GM19240 (cell line): Measurements from ENCODE around the gene ADSS1.

ENCODE experiments used
- DNase-seq: peaks from one replicate; pipeline ENCODE4 v3.0.0; 2011; ENCODE audit warnings: low spot score; ENCODE audit not compliant: insufficient read length

ADSS1 gene

DNA sequence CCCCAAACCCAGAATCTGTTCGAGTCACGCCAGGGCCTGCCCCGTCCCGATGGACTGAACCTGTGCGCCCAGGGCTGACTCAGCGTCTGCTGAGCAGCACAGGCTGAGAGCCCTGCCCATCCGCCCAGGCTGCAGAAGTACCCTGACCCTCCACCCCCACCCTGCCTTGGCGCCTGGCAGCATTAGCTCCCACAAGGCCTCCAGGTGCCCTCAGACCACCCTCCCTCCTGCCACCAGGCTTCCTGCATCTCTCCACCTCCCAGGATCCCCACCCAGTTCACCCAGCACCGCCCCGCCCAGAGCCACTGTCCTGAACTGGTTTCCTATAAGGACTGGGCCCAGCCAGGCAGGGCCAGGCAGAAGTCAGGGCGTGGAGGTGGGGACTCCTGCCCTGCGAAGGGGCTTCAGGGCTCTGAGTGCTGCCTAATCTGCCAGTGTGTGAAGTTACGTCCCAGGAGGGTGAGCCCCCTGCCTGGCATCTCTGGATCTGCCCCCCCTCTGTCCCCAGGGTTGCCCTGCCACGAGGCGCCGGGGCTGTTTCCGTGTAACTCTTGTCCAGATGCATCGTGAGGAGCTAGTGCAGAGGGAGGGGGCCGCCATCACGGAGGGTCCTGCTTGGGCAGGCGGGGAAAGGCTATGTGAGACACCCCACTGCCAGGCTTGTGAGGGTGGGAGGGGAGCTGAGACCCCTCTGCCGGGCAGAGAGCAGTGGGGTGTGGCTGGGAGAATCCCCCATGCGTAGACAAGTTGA, 9.1 kb downstream of the ADSS1 start:
- no peak for DNase-seq

DNA sequence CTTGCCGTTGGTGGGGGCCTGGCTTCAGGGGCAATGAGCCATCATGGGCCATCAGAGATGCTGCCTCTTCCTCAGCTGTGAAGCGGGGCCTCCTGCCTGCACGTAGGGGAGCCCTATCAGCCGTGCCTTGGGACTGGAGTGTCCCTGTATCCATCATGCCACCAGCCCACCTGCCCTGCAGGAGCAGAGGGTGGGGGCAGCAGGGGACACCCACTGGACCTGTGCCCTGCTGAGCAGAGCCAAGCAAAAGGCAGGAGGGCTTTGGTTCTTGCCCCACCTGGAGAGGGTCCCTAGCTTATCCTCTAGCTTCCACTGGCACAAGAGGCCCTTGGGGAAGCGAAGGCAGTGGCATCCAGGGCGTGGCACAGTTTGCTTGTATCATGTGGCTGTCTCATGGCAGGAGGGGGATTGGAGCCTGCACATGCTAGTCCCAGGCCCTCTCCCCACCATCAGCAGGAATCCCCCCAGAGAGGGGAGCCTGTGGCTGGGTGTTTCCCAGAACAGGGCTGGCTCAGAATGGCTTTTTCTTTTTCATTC, 10.1 kb downstream of the ADSS1 start:
- DNase-seq: no peak

DNA sequence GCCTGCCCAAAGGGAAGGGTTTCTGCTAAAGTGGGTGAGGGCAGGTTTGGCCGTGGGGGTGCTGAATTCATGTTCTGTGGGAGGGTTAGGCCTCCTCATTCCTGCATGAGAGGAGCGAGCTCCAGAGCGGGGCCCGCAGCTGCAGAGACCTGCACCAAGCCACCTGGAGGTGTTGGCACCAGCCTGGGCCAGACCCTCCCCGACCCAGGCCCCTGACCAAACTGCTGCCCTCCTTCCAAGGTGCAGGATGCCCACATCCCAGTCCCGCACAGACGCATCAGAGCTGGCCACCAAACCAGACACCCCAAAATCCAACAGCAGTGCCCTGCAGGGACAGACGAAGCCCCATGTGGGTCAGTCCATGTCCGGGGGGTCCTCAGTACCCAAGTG, 10.6 kb downstream of the ADSS1 start:
- no peak for DNase-seq

DNA sequence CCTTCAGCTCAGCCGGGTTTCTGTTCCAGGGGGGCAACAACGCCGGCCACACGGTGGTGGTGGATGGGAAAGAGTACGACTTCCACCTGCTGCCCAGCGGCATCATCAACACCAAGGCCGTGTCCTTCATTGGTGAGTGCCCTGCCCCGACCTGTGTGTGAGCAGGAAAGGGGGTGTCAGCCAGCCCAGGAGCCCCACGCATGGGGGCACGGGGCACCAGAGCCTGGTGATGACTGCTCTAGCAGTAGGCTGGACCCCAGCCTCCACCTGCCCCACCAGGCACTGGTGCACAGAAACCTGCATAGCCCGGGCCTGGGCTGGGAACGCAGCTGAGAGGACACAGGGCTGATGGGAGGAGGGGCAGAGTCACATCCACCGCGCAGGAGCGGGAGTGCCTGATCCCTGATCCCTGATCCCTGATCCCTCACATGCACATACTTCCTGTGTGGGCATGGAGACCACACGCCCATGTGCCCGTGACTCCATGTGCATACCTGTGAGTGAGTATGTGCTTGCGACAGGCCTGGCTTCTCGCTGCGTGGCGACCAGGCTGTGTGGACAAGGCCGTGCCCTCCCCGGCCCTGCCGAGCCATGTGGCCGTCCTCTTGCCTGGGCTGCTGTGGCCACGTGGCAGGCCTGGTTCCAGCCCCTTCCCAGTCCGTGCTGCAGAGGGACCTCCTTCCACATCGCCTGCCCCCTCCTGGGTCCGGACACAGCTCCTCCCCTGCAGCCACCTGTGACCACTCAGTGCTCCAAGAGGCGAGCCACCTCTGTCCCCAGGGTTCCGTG, 11.2 kb downstream of the ADSS1 start:
- DNase-seq: no peak

DNA sequence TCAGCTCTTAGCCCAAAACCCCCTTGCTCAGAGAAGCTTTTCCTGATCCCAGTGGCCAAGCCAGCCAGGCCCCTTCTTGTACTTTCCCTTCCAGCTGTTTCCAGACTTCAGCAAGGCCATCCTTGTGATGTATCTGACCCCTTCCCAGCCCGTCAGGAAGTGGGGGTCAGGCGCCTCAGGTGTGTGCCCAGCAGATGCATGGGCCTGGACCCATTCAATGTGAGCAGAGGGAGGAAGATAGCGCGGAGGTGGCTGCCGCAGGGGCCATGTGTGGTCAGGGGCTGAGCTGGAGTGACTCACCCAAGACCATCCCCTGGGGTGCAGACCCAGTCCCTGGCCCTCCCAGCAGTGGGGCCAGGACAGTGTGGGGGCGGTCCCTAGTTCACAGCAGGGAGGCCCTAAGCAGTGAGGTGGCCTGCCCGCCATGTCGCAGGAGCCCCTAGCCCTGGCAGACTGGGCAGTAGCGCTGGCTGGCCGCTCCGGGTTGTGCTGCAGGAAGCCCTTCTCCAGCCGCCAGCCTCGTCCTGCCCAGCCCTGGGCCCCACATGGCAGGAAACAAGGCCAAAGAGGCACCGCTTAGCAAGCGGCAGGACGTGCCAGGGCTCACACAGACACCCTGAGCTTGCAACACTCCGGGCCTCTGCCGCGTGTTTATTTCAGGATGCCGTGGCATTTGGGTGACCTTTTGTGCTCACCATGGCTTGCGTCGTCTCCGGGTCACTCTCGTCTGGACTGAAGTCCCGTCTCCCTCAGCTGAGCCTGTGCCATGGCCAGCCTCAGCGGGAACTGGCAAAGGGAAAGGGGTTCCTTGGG, 12.0 kb downstream of the ADSS1 start:
- no peak for DNase-seq

DNA sequence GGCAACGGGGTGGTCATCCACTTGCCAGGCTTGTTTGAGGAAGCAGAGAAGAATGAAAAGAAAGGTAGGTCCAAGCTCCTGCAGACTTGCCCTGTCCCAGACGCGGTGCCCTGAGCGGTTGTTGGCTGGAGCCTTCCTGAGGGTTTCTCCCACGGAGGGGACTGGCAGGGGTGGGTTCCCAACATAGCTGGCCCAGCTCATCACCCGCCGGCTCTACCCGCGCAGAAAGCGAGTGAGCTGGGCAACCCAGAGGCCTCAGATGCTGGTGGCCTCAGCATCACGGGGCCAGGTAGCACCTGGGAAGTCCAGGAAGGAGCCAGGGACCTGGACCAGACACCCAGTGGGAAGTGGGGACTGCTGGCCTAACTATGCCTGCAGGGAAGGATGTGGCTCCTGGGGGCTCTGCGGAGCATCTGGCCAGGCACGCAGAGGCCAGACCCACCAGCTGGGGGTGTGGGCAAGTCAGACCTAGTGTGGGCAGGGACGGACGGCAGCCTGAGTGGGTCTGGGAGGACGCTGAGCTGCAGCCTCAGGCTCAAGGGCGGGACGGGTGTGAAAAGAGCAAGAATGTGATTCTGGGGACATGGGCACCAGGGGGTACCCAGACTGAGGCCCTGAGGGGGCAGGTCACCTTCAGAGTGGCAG, 14.5 kb downstream of the ADSS1 start:
- no peak for DNase-seq

DNA sequence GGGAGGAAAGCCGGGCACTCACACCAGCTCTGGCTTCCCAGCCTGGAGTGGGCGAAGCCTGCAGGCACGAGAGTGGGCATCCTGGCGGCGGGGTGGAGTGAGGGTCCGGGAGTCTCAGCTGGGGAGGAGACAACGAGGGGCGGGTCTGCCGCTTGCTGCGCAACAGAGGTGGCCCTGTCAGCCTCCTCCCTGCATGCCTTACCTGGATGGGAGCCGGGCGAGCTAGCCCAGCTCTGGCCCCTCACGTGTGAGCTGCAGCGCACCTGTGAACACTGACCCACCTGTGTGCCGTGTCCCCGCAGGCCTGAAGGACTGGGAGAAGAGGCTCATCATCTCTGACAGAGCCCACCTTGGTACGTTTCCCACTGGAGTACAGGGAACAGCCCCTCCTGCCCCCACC, 15.0 kb downstream of the ADSS1 start:
- DNase-seq: no peak

DNA sequence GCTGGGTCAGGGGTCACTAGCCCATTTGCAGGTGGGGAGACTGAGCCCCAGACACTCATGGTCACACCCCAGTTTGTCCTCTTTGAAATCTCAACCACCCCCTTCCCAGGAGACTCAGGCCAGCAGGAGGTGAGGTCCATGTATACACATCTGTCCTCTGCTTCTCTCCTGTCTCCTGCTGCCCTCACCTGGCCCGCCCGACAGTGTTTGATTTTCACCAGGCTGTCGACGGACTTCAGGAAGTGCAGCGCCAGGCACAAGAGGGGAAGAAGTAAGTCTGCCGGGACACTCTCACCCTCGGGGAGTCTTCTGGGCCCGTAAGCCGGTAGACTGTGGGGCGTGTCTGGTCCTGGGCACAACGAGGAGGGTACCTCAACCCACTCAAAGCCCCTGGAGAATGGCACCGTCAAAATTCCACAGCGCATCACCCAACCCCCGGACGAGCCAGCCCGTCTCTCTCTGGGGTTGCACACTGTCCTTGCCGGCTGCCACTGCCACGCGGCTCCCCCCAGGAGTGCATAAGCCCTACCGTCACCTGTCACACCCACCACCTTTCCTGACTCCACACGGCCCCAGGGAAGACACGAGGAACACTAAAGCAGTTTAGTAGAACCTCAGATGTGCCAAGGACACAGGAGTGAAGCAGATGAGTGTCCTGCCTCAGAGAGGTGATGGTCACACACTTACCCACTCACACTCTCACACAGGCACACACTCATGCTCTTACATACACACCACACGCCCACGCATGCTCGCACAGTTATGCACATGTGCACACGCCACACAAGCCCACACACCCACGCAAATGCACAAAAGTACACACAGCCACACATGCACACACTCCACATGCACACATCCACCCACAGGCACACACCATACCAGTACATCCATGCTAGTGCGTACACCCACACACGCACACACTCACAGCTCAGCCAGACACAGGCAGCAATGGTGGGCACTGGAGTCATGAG, 15.8 kb downstream of the ADSS1 start:
- no peak for DNase-seq

DNA sequence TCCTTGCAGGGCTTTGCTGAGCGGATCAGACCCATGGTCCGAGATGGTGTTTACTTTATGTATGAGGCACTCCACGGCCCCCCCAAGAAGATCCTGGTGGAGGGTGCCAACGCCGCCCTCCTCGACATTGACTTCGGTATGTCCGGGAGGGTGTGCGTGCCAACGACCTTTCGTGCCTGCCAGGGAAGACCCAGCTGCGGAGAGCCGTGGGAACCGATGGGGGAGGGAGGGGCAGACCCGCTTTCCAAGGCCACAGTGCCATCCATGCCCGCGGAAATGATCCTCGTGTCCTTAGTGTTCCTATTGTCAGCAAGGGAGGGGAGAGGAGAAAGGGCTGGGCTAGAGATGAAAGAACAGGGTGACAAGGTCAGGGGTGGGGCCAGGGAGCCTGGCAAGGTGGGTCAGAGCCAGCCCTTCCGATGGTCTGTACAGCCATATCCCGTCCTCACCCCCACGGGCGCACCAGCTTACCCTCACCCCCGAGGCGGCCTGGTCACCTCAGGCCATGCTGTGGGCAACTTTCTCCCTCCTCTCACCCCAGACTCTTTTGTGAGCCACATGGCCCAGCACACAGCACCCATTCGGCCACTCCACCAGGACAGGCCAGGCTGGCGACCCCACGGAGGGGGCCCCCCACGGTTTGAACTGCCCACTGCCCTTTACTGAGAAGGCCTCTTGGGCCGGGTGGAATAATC, 17.2 kb downstream of the ADSS1 start:
- no peak for DNase-seq

DNA sequence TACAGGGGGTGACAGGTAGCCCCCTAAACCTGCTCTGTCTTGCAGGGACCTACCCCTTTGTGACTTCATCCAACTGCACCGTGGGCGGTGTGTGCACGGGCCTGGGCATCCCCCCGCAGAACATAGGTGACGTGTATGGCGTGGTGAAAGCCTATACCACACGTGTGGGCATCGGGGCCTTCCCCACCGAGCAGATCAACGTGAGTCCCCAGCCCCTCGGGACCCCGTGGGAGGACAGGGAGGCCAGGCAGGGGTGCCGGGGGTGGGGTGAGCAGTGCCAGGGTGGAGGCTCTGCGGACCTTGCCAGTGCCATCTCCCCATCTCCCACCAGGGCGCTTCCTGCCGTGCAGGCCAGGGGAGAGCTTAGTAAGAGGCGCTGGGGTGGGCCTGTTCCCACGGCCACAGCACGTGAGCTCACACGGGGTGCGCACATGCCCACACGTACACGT, 17.8 kb downstream of the ADSS1 start:
- DNase-seq: no peak

DNA sequence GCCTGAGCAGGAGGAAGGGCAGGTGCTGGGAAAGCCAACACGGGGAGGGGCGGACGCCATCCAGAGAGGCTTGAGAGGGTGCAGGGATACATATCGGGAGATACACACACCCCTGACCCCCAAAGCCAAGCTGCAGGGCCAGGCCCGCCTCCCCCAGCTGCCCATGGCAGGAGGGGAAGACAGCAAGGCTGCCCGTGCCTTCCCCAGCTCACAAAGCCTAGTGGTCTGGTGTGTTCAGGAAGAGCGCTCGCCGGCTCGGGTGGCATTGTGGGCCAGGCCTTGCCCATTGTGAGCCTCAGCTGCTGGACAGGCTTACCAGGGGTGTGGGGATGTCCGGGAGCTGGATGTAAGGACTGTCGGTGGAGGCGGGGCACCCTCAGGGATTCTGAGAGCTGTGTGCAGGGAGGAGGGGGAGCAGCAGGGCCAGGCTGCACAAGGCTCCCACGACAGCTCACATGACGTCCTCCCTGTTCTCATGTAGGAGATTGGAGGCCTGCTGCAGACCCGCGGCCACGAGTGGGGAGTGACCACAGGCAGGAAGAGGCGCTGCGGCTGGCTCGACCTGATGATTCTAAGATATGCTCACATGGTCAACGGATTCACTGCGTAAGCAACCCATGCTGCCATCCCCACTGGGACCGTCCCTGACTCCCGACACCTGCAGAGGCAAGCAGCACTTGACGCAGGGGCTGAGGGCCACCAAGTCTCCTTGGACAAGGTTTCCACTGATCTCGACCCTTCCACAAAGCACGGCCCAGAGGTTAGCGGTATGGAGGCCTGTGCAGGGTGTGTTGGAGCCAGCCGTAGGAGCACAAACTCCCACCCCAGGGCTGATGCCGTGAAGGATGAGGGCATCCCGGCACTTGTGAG, 18.8 kb downstream of the ADSS1 start:
- no peak for DNase-seq

DNA sequence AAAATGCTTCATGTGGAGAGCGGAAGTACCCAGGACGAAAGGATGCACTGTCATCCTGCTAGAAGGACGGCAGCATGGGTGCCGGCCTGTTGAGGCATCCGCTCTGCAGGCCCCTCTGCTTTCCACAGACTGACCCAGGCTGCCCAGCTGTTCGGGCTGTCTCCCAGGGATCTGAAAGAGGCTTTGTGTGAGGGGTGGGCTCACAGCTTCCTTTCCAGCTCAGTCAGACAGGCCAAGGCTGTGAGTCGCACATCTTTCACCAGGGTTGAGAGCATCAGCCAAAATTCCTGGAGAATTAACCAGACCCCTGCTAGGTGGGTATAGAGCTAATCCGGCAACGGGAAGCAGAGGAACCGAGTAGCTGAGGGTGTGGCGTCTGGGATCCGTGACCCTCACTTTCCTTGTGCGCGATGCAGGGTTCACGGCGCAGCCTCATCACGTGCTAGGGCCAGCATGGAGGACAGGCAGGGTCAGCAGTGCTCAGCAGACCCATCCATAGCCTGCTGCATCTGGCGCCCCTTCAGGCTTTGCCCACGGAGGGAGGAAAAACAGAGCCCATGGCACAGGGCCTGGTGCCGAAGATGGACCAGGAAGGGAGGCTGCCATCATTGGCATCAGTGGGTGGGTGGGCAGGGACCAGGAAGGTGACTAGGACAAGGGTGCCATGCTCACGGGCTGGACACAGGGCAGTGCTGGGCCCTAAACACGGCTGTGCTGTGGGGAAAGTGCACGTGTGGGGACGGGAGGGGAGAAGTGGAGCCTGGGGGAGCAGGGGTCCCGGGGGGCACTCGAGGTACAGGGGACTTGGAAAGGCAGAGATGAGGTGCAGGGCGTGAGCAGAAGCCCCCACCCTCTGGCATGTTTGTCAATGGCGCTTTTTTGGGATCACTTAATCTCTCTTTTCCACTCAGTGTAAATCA, 19.7 kb downstream of the ADSS1 start:
- DNase-seq: no peak

DNA sequence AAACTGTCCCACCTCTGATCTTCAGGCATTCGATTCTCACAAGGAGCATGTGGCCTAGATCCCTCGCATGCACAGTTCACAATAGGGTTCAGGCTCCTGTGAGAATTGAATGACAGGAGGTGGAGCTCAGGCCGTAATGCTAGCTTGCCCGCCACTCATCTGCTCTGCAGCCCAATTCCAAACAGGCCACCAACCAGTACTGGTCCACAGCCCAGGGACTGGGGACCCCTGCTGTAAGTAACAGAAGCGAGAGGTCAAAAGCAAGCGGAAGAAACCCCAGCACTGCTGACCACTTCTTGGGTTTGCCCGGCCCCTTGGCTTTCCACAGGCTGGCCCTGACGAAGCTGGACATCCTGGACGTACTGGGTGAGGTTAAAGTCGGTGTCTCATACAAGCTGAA, 20.5 kb downstream of the ADSS1 start:
- DNase-seq: no peak

DNA sequence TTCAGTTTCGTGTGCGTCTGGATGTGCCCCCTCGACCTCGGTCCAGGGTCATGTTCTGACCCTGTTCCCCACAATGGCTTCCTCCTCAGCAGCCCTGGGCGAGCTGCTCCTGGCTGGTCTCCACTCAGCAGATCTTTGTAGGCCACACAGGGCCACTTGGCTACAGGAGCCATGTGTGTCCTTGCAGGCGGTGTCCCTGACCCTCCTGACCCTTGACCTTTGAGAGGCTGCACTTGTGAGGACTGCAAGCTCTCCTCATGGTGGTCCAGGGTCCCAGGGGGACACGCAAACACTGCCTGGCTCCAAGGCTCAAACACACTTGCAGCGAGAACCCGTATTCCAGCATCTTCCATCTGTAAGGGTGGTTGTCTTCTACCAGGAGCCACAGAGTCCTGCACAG, 21.4 kb downstream of the ADSS1 start:
- no peak for DNase-seq

DNA sequence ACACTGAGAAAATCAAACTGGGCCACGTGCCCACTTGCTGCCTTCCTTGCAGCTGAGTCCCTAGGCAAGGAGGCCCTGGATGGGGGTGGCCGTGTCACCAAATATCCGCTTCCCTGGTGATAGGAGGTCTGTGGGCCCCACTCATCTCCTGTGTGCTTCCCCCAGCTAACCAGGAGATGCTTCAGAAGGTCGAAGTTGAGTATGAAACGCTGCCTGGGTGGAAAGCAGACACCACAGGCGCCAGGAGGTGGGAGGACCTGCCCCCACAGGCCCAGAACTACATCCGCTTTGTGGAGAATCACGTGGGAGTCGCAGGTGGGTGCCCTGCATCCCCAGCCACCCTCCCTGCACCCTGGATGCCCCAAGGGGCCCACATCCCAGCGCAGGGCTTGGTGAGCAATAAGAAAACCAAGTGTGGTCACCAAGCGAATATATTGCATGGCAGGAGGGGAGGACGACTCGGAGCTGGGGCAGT, 22.1 kb downstream of the ADSS1 start:
- DNase-seq: no peak

DNA sequence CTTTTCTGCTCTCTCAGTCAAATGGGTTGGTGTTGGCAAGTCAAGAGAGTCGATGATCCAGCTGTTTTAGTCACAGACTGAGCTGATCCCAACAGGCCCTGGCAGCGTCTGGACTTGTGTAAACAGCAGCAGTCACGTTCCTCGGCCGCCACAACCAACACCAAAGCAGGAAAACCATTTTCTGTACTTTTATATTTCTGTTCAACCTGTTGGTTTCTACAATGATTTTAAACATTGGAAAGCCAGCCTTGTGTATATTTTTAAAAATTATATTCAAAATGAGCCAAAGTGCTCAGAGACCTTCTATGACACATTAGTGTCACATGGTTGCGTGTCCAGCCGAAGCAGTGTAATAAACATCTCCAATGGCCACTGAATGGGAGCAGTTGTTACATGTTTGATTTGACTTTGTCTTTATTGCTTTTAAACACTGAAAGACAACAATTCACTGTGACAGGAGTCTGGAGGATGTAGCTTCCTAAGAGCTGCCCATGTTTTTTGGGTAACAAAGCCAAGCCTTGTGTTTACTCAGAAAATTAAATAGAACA, 23.0 kb downstream of the ADSS1 start:
- DNase-seq: no peak

DNA sequence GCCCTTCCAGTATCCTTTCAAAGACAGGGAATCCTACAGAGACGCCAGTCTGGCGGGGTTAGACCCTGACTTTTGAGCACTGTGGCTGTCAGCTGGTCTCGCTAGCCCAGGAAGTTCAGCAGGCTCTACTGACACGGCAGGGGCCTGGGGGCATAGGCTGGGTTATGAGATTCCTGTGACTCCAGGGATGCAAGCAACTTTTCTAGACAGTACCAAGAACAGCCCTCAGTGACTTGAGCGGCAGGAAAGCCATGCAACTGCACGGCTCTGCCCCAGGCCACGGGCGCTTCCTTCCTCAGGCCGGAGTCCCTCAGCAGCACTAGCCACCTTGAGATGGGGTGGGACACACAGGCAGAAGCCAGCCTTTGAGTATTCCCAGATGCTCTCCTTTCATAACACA, 23.8 kb downstream of the ADSS1 start:
- DNase-seq: no peak
